Epidermal melanocyte (primary cell): Measurements from ENCODE around the gene RUBCNL.
"Not testable (repeated sequence)": the region's sequence is repeated elsewhere in the genome, so short reads cannot be mapped to it uniquely, and the experiment has no call there.

ENCODE experiments used
- DNase-seq: peaks from one replicate; pipeline ENCODE4 v3.0.0; 2011; ENCODE audit warnings: low spot score; ENCODE audit not compliant: insufficient read length

The RUBCNL gene

GRCh38 chr13:46373623-46374022, 13.4 kb downstream of the RUBCNL start:
- DNase-seq: no peak

- not testable (repeated sequence) for DNase-seq
These were observed 14.1 kb downstream of the RUBCNL start for GRCh38 chr13:46372938-46373337.

- no peak for DNase-seq
These were observed 15.0 kb downstream of the RUBCNL start for GRCh38 chr13:46372071-46372470.

- peak; percentile 31 for DNase-seq
These were observed 17.4 kb downstream of the RUBCNL start for GRCh38 chr13:46369506-46370277.

GRCh38 chr13:46367617-46368327, 19.3 kb downstream of the RUBCNL start:
- no peak for DNase-seq

GRCh38 chr13:46361276-46361934, 25.6 kb downstream of the RUBCNL start:
- DNase-seq: no peak

- no peak for DNase-seq
These were observed 26.4 kb downstream of the RUBCNL start for GRCh38 chr13:46360604-46361003.

- DNase-seq: no peak
These were observed 27.3 kb downstream of the RUBCNL start for GRCh38 chr13:46359714-46360113.

- DNase-seq: no peak
These were observed 31.0 kb downstream of the RUBCNL start for GRCh38 chr13:46355901-46356590.

- DNase-seq: no peak
These were observed 32.0 kb downstream of the RUBCNL start for GRCh38 chr13:46355088-46355468.

- peak; percentile 37 for DNase-seq
These were observed 32.6 kb downstream of the RUBCNL start for GRCh38 chr13:46354156-46355087.

- DNase-seq: no peak
These were observed 34.2 kb downstream of the RUBCNL start for GRCh38 chr13:46352805-46353204.

GRCh38 chr13:46350003-46350402, 37.0 kb downstream of the RUBCNL start:
- no peak for DNase-seq

- no peak for DNase-seq
These were observed 38.1 kb downstream of the RUBCNL start for GRCh38 chr13:46348961-46349360.

- DNase-seq: no peak
These were observed 39.8 kb downstream of the RUBCNL start for GRCh38 chr13:46347277-46347676.

- DNase-seq: no peak
These were observed 41.2 kb downstream of the RUBCNL start for GRCh38 chr13:46345866-46346265.

GRCh38 chr13:46345398-46345797, 41.7 kb downstream of the RUBCNL start:
- DNase-seq: no peak

- no peak for DNase-seq
These were observed 43.6 kb downstream of the RUBCNL start for GRCh38 chr13:46343279-46343994.

- no peak for DNase-seq
These were observed 44.5 kb downstream of the RUBCNL start for GRCh38 chr13:46342538-46342937.

- DNase-seq: no peak
These were observed 45.8 kb downstream of the RUBCNL start for GRCh38 chr13:46341112-46341711.
